A549 treated with DMSO at 1 μM for 4 hours (cell line): ENCODE data around the gene SIGLEC1. TPM values are rescaled to one million over a fixed set of nuclear protein-coding genes. Genes with fewer than 3 reads are reported as not detected.

Experiments used
- total RNA-seq: library from RNA; stranded (reverse); fragments of 200-300 nt; extraction: Qiagen RNA extraction; gene quantifications from 5 replicates; pipeline ENCODE4 v1.2.3, GENCODE V29; 2022; ENCODE audit warnings: low read depth

The SIGLEC1 gene
- total RNA-seq = 0.01 to 0.04 TPM (median 0.02 TPM) in 3 of 5 replicates, not detected in the others

GRCh38 chr20:3712279-3712873, at the start of gene SIGLEC1:
SIGLEC1 (minus strand) TSS chr20:3712600; CDS start chr20:3707128, 5,472 bp downstream.

GRCh38 chr20:3732327-3733118, 20.1 kb upstream of the SIGLEC1 start, which contains the start of gene HSPA12B:
HSPA12B (plus strand) TSS chr20:3732685; CDS start chr20:3738675, 5,990 bp downstream.

GRCh38 chr20:3681931-3682781, 30.2 kb downstream of the SIGLEC1 start, which contains the start of gene ADAM33:
ADAM33 (minus strand) TSS chr20:3682010; CDS start chr20:3682004, 6 bp downstream.

GRCh38 chr20:3663031-3663701, 49.2 kb downstream of the SIGLEC1 start, which contains the start of gene GFRA4:
GFRA4 (minus strand) TSS chr20:3663399; CDS start chr20:3663399, 0 bp downstream.

Other genes starting within 250 kb of the SIGLEC1 start
- gene ATRN, start 241.6 kb downstream of the SIGLEC1 start, total RNA-seq = 21.1 to 29.1 TPM (median 27.0 TPM) in 5 replicates
- not detected in 5 replicates for gene GFRA4, start 49.2 kb downstream of the SIGLEC1 start, total RNA-seq
- gene ADAM33, start 30.6 kb downstream of the SIGLEC1 start, total RNA-seq = 0.05 to 0.06 TPM (median 0.05 TPM) in 3 of 5 replicates, not detected in the others
- gene HSPA12B, start 20.1 kb upstream of the SIGLEC1 start, total RNA-seq = 0.28 to 0.53 TPM (median 0.38 TPM) in 5 replicates
- gene ADISSP, start 55.2 kb upstream of the SIGLEC1 start, total RNA-seq = 115 to 165 TPM (median 140 TPM) in 5 replicates
- 1.6 to 2.4 TPM (median 2.0 TPM) in 5 replicates for gene SPEF1, start 68.8 kb upstream of the SIGLEC1 start, total RNA-seq
- 109 to 122 TPM (median 116 TPM) in 5 replicates for gene CENPB, start 74.1 kb upstream of the SIGLEC1 start, total RNA-seq
- 175 to 226 TPM (median 212 TPM) in 5 replicates for gene CDC25B, start 83.7 kb upstream of the SIGLEC1 start, total RNA-seq
- gene AP5S1, start 107.9 kb upstream of the SIGLEC1 start, total RNA-seq = 14.7 to 20.4 TPM (median 18.7 TPM) in 5 replicates
- 19.5 to 26.3 TPM (median 24.3 TPM) in 5 replicates for gene MAVS, start 134.2 kb upstream of the SIGLEC1 start, total RNA-seq
- 50.4 to 60.3 TPM (median 57.8 TPM) in 5 replicates for gene PANK2, start 176.8 kb upstream of the SIGLEC1 start, total RNA-seq